Stimulated activated CD8-positive, alpha-beta memory T cell treated with anti-CD3 and anti-CD28 coated beads, Interleukin-2, amount 100 ng/mL, for 1 hour (primary cell): Measurements from ENCODE around the gene CHFR.
"Not testable (repeated sequence)": the region's sequence is repeated elsewhere in the genome, so short reads cannot be mapped to it uniquely, and the experiment has no call there.

Experiments
- DNase-seq, 2 donors: peaks; one replicate each; pipeline ENCODE4 v3.0.0-alpha.2; 2020; ENCODE audit warnings: low read depth in 2 of 2

CHFR gene

DNA sequence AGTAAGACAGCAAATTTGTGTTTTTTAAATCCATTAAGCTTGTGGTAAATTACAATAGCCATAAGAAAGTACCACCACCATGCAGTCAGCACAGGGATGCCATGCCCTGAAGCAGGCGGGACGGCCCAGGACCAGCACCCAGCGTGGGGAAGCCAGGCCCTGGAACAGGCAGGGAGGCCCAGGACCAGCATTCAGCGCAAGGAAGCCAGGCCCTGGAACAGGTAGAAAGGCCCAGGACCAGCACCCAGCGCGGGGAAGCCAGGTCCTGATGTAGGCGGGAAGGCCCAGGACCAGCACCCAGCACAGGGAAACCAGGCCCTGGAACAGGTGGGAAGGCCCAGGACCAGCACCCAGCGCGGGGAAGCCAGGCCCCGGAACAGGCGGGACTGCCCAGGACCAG lies 13.2 kb downstream of the CHFR start:
- no peak for DNase-seq

DNA sequence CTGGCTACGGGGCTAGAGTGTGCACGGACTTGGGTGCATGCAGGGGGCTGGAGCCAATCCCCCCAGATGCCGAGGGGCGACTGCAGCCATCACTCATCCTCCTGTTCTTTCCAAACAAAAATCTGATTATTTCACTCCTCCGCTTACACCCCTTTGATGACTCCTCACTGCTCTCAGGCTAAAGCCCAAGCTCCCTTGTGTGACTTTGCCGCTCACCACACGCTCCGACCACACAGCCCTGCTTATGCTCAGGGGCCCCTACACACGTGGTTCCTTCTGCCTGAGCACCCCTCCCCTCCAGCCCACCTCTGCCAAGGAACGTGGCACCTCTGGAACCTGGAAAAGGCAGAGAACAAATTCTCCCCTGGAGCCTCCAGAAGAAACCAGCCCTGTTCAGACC lies 13.7 kb downstream of the CHFR start:
- no peak for DNase-seq

DNA sequence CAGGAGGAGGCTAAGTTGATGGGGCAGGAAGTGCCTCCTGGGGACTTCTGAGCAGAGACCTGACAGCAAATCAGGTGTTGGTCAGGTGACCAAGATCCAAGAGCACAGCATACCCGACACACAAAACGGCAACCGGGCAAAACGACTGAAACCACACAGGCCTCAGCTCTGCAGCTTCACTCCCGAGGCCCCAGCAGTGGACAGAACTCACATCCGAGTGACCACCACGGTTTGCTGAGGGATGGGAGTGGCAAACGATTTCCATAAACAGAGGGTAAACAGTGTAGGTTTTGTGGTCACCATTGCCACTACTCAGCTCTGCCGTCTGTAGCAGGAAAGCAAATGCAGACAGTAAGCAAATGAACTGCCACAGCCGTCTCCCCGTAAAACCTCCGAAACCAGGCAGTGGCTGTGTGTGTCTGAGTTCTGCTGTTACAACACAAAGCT lies 14.4 kb downstream of the CHFR start:
- no peak for DNase-seq

DNA sequence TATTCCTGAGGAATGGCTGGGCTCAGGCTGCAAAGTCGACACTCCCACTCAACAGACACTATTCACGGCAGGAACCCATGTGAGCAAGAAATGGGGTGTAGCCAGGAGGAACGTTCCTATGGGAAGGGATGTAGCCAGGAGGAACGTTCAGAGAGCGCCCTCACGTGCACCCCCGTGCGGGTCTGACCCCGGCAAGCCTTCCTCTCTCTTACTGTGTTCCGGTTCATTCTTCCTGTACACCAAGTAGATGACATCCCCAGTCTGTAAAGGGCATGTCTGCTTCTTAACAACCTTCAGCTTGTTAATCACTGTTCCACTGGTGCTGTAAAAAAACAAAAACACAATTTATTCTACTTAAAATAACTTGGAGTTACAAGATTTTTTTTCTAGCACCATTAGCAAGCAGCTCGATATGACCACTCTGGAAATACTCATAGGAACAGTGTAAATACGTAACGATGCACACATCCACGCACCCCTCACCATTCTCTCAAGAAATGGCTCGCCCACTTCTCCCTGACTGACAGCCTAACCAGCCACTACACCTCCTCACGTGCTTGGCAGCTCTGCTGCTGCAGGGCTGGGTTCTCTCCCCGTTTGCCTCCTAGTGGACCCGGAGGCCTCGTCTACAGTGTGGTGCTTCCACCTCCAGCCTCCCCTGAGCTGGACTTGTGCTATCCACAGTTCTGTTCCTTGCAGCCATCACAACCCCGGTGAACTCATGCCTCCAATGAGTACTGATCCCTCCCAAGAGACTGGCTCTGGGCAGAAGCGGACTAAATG lies 15.1 kb downstream of the CHFR start:
- DNase-seq: no peak

DNA sequence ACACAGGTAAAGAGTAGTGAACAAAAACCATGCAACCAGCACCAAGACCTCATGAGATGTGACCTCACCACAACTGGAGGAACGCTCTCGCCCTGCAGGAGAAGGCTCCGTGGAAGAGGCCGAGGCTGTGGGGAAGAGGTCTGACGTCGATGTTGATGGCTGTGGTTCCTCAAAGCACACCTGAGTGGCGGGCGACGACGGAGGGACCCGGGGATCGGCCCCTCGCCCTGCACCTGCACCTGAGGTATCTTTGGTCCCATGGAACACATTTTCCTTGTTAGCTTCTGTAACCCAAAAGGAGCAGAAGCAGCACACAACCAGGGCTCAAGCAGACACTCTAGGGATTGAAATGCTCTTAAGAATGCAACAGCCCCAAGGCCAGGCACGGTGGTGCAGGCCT lies 17.9 kb downstream of the CHFR start:
- DNase-seq: no peak

- no peak for DNase-seq
Measured at GRCh38 chr12:132866251-132866828, 21.1 kb downstream of the CHFR start.

GRCh38 chr12:132861558-132861957 lies 25.8 kb downstream of the CHFR start:
- no peak for DNase-seq

DNA sequence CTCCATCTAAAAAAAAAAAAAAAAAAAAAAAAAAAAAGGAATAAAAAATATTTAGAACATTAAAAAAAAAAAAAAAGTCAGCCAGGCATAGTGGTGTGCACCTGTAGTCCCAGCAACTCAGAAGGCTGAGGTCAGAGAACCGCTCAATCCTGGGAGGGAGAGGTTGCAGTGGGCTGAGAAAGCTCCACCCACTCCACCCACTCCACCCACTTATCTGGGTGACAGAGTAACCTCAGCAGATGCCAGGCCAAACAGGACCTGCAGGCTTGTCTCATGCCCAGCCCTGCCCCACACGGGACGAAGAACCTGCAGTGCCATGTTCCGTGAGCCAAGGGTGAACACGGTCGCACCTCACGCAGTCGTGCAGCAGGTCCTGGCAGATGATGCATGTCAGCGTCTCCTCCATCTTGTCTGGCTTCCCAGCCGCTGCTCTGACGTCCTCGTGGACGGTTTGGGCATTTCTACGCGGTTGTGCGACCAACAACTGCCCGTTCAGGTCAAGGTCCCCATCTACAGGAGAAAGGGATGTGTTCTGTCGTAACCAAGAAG lies 28.6 kb downstream of the CHFR start:
- no peak for DNase-seq

- not testable (repeated sequence) for DNase-seq
Measured at GRCh38 chr12:132857019-132857418, 30.4 kb downstream of the CHFR start.

DNA sequence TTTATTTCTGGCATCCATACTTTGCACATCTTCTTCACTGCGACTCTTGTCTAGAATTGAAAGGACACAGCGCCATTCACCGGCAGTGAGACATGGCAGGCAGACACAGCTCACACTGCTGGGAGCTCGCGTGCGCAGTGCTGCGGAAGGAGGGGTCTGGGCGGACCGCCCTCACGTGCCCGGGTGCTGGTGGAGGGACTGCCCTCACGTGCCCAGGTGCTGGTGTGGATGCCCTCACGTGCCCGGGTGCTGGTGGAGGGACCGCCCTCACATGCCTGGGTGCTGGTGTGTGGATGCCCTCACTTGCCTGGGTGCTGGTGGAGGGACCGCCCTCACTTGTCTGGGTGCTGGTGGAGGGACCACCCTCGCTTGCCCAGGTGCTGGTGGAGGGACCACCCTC lies 30.8 kb downstream of the CHFR start:
- DNase-seq: no peak

GRCh38 chr12:132855211-132855610 lies 32.2 kb downstream of the CHFR start:
- DNase-seq: not testable (repeated sequence)

DNA sequence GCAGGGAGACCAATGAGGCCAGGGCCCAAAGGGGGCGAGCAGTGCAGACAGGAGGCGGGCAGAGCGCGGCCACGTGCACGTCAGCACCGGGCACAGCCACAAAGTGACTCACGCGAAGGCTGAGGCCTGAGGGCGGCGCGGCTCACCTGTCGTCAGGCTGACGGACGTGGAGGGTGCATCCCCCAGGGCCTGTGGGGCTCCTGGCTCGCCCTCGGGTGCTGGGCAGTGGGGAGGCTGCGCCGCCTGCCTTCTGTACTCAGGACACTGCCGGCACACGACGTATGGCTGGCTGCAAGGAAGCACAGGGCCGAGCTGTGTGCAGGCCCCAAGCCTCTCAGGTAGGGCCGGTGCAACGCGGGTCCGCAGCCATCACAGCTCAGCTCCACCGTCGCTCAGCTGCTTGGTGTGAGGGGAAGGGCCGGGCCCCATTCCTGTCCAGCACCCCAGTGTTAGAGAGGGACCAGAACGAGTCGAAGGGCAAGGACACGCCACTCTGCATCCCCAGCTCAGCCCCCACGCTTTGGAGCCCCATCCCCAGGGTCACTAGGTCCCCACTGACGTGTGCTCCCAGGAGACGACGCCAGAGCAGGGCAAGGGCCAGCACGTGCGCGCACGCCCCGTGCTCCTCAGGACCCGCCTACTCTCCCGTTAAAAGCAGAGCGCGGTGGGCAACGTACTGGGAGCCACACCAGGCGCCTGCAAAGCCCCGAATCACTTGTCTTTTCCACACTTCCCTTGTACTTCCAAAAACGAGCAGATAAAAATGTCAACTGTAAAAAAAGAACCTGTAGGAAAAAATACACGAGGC lies 33.9 kb downstream of the CHFR start:
- no peak for DNase-seq

- no peak for DNase-seq
Measured at GRCh38 chr12:132852496-132852895, 34.9 kb downstream of the CHFR start.

GRCh38 chr12:132851465-132851864 lies 35.9 kb downstream of the CHFR start:
- no peak for DNase-seq

GRCh38 chr12:132850291-132850690 lies 37.1 kb downstream of the CHFR start:
- no peak for DNase-seq

GRCh38 chr12:132848521-132848920 lies 38.9 kb downstream of the CHFR start:
- no peak for DNase-seq

DNA sequence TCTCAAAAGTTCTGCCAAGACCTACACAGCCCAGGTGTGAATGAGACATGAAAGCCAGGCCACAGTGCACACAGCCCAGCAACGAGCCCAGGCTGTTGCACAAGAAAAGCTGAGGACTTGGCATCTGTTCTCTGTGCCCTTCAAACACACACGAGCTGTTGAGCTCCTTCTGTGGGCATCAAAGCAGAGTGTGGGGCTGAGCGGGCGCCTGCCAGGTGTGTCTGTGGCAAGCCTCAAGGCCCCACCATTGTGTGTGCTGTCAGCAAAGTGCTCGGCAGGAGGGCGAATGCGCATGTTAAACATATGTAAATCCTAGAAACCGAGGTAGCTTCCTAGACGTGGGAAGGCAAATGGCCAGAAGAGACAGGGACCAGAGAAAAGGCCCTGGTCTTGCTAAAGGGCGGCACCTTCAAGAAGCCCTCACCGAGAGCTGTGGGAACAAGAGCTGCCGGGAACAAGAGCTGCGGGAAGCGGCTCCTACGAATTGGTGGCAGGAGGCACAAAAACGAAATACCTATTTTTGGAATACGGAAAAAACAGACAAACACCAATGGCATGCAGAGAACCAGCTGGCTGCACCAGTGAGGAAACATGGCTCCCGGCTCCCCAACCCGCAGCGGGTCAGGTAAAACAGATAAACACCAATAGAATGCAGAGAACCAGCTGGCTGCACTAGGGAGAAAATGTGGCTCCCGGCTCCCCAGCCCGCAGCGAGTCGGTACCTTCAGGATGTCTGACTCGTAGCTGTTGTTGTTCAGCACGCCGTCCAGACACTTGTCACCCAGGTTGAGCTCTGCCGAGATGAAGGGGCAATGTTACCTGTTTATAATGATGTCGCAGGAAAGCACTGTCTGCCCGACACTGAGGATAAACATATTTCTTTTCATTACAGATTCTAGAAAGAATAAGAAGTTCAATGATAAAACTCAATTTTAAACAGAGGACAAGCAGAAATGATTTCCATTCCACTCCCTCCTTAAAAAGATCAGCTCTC lies 39.7 kb downstream of the CHFR start:
- no peak for DNase-seq

DNA sequence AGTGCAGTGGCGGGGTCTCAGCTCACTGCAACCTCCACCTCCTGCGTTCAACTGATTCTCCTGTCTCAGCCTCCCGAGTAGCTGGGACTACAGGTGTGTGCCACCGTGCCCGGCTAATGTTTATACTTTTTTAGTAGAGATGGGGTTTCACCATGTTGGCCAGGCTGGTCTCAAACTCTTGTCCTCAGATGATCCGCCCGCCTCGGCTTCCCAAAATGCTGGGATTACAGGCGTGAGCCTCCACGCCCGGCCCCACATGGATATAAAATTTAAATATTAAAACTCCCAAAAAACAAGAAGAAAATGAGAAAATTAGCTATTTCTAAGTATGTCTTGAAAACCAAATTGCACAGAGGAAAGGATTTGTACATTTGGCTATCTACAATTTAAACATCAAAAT lies 42.7 kb downstream of the CHFR start:
- DNase-seq: not testable (repeated sequence)

GRCh38 chr12:132842449-132843045 lies 44.9 kb downstream of the CHFR start:
- DNase-seq: no peak

DNA sequence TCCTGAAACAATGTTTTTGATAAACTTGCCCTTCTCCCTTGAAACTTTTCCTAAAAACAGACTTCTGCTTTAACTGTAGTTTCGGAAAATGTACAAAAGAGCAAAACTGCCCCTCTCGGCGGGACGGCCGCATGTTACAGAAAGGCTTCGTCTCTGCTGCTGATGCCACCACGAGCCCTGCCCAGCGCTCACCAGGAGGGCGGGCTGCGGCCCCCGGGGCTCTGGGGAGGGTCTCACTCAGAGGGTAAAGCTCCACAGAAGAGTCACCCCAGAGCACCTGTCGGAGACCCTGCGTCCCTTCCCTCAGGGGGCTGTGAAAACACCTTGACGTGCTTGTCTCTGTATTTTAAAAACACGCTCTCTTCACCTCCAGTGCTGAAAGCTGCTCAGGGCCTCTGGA lies 46.3 kb downstream of the CHFR start:
- no peak for DNase-seq

GRCh38 chr12:132840536-132840935 lies 46.9 kb downstream of the CHFR start:
- no peak for DNase-seq
